PC-9 (cell line): ENCODE measurements around the gene SH3PXD2A. TPM values are rescaled to one million over a fixed set of nuclear protein-coding genes. Genes with fewer than 3 reads are reported as not detected.

Source experiments
- BruUV-seq: library from RNA; stranded (reverse); fragments of 400-500 nt; replicated peaks from 2 replicates; lab custom pipeline; 2021; lab: Mats Ljungman, UMichigan
- CTCF ChIA-PET: fragments of 300-600 bp; sonication (Branson Sonifier 250); formaldehyde crosslinking; loops from one replicate; lab custom pipeline; 2022; ENCODE audit warnings: antibody characterized with exemption; lab: Charles Lee
- POLR2A ChIA-PET: fragments of 300-600 bp; sonication (Branson Sonifier 250); formaldehyde crosslinking; loops from one replicate; lab custom pipeline; 2022; ENCODE audit warnings: antibody characterized with exemption; ENCODE audit not compliant: unreplicated experiment; lab: Charles Lee
- DNase-seq, 2 experiments: peaks; one replicate each; pipeline versions ENCODE4 v3.0.0 to v3.0.0-alpha.2; 2015 to 2022; ENCODE audit warnings: mixed read lengths in 1 of 2
- H2AFZ ChIP-seq: fragments of 200-600 bp; sonication (generic); 2 replicates; pipeline ENCODE4 v1.8.1; 2017; ENCODE audit warnings: antibody characterized with exemption
- H3F3A ChIP-seq: fragments of 200-600 bp; sonication (generic); 2 replicates; pipeline ENCODE4 v1.8.1; 2017; ENCODE audit warnings: antibody characterized with exemption, mild to moderate bottlenecking, low read depth; ENCODE audit not compliant: insufficient read depth
- H3K27ac ChIP-seq: fragments of 200-600 bp; sonication (generic); 2 replicates; pipeline ENCODE4 v1.6.1; 2016; ENCODE audit warnings: mixed run types
- H3K27me3 ChIP-seq: fragments of 200-600 bp; sonication (generic); 2 replicates; pipeline ENCODE4 v1.6.1; 2016; ENCODE audit warnings: low read depth, mixed run types; ENCODE audit not compliant: insufficient read depth
- H3K36me3 ChIP-seq: fragments of 200-600 bp; sonication (generic); 2 replicates; pipeline ENCODE4 v1.6.1; 2016; ENCODE audit warnings: low read depth, mixed run types
- H3K4me1 ChIP-seq: fragments of 200-600 bp; sonication (generic); replicated peaks from 2 replicates; pipeline ENCODE4 v1.6.1; 2016; ENCODE audit warnings: mixed run types; ENCODE audit not compliant: insufficient read depth
- H3K4me2 ChIP-seq: fragments of 200-600 bp; sonication (generic); 2 replicates; pipeline ENCODE4 v1.6.1; 2017; ENCODE audit warnings: mixed run types
- H3K4me3 ChIP-seq: fragments of 200-600 bp; sonication (generic); 2 replicates; pipeline ENCODE4 v1.6.1; 2016; ENCODE audit warnings: mixed run types
- H3K79me2 ChIP-seq: fragments of 200-600 bp; sonication (generic); 2 replicates; pipeline ENCODE4 v1.6.1; 2017; ENCODE audit warnings: low read depth, mixed run types
- H3K9me2 ChIP-seq: fragments of 200-600 bp; sonication (generic); 2 replicates; pipeline ENCODE4 v1.8.1; 2017; ENCODE audit warnings: mild to moderate bottlenecking; ENCODE audit not compliant: insufficient read depth
- H3K9me3 ChIP-seq: fragments of 200-600 bp; sonication (generic); 2 replicates; pipeline ENCODE4 v1.8.1; 2016; ENCODE audit warnings: low read depth; ENCODE audit not compliant: insufficient read depth
- H4K20me1 ChIP-seq: fragments of 200-600 bp; sonication (generic); 2 replicates; pipeline ENCODE4 v1.8.1; 2017; ENCODE audit not compliant: insufficient read depth
- CTCF ChIP-seq: fragments of 200-600 bp; sonication (generic); conservative IDR thresholded peaks from 2 replicates; pipeline ENCODE4 v1.6.1; 2017; ENCODE audit warnings: mixed run types, antibody characterized with exemption, mild to moderate bottlenecking, moderate library complexity
- EZH2 ChIP-seq: fragments of 200-600 bp; sonication (generic); IDR thresholded peaks from 2 replicates; pipeline ENCODE4 v1.8.0; 2017; ENCODE audit warnings: antibody characterized with exemption, low read depth
- intact Hi-C: fragments of 100-400 bp; cut with micrococcal nuclease; formaldehyde crosslinking; loops from one replicate; pipeline ENCODE4 v1.10.0; 2022; ENCODE audit not compliant: unreplicated experiment
- total RNA-seq: library from RNA; stranded (reverse); gene quantifications from 2 replicates; pipeline ENCODE4 v1.2.3, GENCODE V29; 2021

The SH3PXD2A gene
- total RNA-seq, 1 experiment from 2014 or later: 12.5 TPM

- BruUV-seq: no TSS peak
- Histone ChIP-seq H3K79me2 (peaks cover 16% of the 10 kb centered on the region), H3K27me3 (no peaks in the 10 kb centered on the region), H3K4me1 (peaks cover 72% of the 10 kb centered on the region), H3F3A (peaks cover 50% of the 10 kb centered on the region), H3K4me3 (peak overlapping the region; percentile 2; the same call in 1 of the 2 replicates), H3K27ac (peak overlapping the region; percentile 99), H3K4me2 (peak overlapping the region; percentile 61), H3K9me3 (no peaks in the 10 kb centered on the region), H4K20me1 (no peaks in the 10 kb centered on the region), H2AFZ (no peak overlapping the region), H3K9me2 (no peaks in the 10 kb centered on the region), H3K36me3 (peaks cover 18% of the 10 kb centered on the region)
- intact Hi-C loops: loop anchor here (2.0 to 10.0 kb wide), 2 partner anchors 73 to 439 kb away; partner anchors contain the start of gene ITPRIP
- DNase-seq: peak in 1 of 2 experiments; percentile 90
- TF ChIP-seq CTCF: no peak
- TF ChIP-seq EZH2: no peak
- CTCF ChIA-PET: no interaction called here
- POLR2A ChIA-PET: no interaction called here
Measured at GRCh38 chr10:103895411-103896186, 40.2 kb upstream of the SH3PXD2A start.

DNA sequence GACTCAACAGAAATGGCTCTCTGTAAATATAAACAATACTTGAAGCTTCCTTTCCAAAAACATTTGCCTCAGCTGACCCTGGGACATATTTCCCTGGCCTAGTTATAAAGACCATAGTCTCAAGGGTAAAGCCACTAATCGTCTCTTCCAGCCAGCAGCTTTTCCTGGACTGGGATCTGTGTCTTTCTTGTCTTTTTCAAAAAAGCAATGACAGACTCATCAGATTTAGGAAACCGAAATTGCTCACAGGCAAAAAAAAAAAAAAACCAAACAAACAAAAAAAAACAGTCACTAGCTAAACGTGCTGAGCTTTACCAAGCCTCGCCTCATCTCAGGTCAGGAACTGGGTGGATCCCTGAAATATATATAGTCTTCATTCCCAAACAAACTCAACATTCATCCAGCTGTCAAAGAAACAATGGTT lies 39.1 kb upstream of the SH3PXD2A start:
- TF ChIP-seq CTCF (no peak), EZH2 (no peak)
- Histone ChIP-seq H3F3A (peaks cover 60% of the 10 kb centered on the region), H3K27me3 (no peaks in the 10 kb centered on the region), H3K79me2 (peaks cover 16% of the 10 kb centered on the region), H3K27ac (peak overlapping the region; percentile 99), H4K20me1 (no peaks in the 10 kb centered on the region), H3K4me1 (peaks cover 77% of the 10 kb centered on the region), H3K4me2 (peak overlapping the region; percentile 61), H3K9me3 (no peaks in the 10 kb centered on the region), H3K9me2 (no peaks in the 10 kb centered on the region), H3K36me3 (peaks cover 18% of the 10 kb centered on the region), H2AFZ (no peak overlapping the region), H3K4me3 (peak overlapping the region; percentile 30; the same call in 1 of the 2 replicates)
- POLR2A ChIA-PET: interaction anchor here (0.6 to 1.0 kb wide), 3 partner anchors 74 to 284 kb away, joined by 3 to 10 read pairs (median 4); no protein-coding TSS in a partner anchor
- no TSS peak for BruUV-seq
- DNase-seq: no peak
- CTCF ChIA-PET: no interaction called here
- intact Hi-C loops: loop anchor here (2.0 to 10.0 kb wide), 2 partner anchors 74 to 440 kb away; partner anchors contain the start of gene ITPRIP

DNA sequence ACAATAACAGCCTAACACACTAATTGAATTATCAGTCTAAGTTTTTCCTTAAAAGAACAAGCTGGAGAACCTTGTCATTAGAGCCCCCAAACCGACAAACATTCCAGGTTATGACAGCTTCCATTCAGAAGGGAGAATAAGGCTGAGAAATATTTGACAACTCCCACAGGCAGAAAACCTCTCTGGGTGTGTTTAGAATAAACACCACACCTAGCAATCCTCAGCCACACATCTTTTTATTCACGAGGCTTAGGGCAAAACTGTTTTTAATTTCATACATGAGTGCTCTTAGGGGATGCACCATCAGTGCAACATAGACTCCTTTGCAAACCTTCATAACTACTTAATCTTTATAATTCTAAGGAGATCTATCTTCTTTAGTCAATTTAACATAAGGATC lies 38.4 kb upstream of the SH3PXD2A start:
- Histone ChIP-seq H3K4me2 (peak overlapping the region; percentile 61), H3K9me3 (no peaks in the 10 kb centered on the region), H3K36me3 (peaks cover 18% of the 10 kb centered on the region), H3K27me3 (no peaks in the 10 kb centered on the region), H2AFZ (no peak overlapping the region), H3F3A (peaks cover 66% of the 10 kb centered on the region), H3K79me2 (peaks cover 16% of the 10 kb centered on the region), H3K4me3 (peak overlapping the region; percentile 30; the same call in 1 of the 2 replicates), H3K27ac (peak overlapping the region; percentile 99), H4K20me1 (no peaks in the 10 kb centered on the region), H3K4me1 (peaks cover 83% of the 10 kb centered on the region), H3K9me2 (no peaks in the 10 kb centered on the region)
- no peak for DNase-seq
- intact Hi-C loops: loop anchor here (2.0 to 10.0 kb wide), 2 partner anchors 75 to 441 kb away; partner anchors contain the start of gene ITPRIP
- no peak for TF ChIP-seq CTCF
- TF ChIP-seq EZH2: no peak
- POLR2A ChIA-PET: interaction anchor here (0.5 to 0.9 kb wide), 2 partner anchors 78 to 228 kb away, joined by 3 to 6 read pairs; partner anchors contain the start of gene SFR1
- CTCF ChIA-PET: no interaction called here
- BruUV-seq: no TSS peak
